Measurements from ENCODE around the gene PLCB1. TPM values are rescaled to one million over a fixed set of nuclear protein-coding genes. Genes with fewer than 3 reads are reported as not detected.

Gene PLCB1
- total RNA-seq, 1 experiment from 2014 or later, result 4.4 TPM

DNA sequence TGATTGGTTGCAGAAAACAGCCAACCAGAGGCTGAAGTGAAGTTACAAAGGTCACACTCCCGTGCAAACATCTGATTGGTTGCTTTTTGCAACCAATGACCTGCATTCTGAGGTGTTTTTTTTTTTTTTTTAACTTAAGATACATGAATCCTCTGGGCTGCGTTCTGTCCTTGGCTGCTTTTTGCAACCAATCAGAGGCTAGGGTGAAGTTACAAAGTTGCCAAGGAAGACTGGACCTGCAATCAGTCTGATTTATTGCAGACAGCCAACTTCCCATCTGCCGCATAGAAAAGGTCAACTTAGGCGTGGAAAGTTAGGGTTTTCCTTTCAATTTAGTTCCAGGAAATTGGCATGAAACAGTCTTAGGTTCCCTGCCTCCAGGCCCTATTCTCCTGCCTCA is 292.9 kb downstream of the PLCB1 start:
- no peak overlapping the region for H3K27ac ChIP-seq (ENCODE audit: low read length)
- no peak overlapping the region for H2AFZ ChIP-seq (ENCODE audit: low read length)
- ATAC-seq, result no peak
- no peak overlapping the region for H3K9ac ChIP-seq (ENCODE audit: low read length)
- TF ChIP-seq, protein P1, sequence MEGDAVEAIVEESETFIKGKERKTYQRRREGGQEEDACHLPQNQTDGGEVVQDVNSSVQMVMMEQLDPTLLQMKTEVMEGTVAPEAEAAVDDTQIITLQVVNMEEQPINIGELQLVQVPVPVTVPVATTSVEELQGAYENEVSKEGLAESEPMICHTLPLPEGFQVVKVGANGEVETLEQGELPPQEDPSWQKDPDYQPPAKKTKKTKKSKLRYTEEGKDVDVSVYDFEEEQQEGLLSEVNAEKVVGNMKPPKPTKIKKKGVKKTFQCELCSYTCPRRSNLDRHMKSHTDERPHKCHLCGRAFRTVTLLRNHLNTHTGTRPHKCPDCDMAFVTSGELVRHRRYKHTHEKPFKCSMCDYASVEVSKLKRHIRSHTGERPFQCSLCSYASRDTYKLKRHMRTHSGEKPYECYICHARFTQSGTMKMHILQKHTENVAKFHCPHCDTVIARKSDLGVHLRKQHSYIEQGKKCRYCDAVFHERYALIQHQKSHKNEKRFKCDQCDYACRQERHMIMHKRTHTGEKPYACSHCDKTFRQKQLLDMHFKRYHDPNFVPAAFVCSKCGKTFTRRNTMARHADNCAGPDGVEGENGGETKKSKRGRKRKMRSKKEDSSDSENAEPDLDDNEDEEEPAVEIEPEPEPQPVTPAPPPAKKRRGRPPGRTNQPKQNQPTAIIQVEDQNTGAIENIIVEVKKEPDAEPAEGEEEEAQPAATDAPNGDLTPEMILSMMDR (conservative IDR thresholded peaks at IDR 0.05; ENCODE audit: low read depth, low read length), result no peak
- TF ChIP-seq EZH2phosphoT487 (IDR thresholded peaks at IDR 0.05; ENCODE audit: borderline replicate concordance, low read length) (no peak), EZH2 (IDR thresholded peaks at IDR 0.05; ENCODE audit: low read length, unreplicated experiment) (no peak)
- CTCF ChIA-PET, result no interaction called here
- no peaks in the 10 kb centered on the region for H3K9me2 ChIP-seq (replicated peaks; ENCODE audit: low read length)
- peaks cover 4% of the 10 kb centered on the region; the same call in 1 of the 2 replicates for H3K27me3 ChIP-seq (ENCODE audit: low read length)
- H3K79me2 ChIP-seq (ENCODE audit: low read length), result no peaks in the 10 kb centered on the region
- H4K20me1 ChIP-seq (ENCODE audit: low read length), result no peaks in the 10 kb centered on the region
- no peaks in the 10 kb centered on the region for H3K4me1 ChIP-seq (ENCODE audit: insufficient read depth, low read length)
- no peaks in the 10 kb centered on the region for H3K36me3 ChIP-seq (ENCODE audit: low read depth, low read length)
- H3F3A ChIP-seq (ENCODE audit: low read length, unreplicated experiment), result no peaks in the 10 kb centered on the region
- no TSS peak for BruUV-seq (replicated peaks)
- H3K4me3 ChIP-seq (ENCODE audit: low read length), result no peak overlapping the region
- no peak overlapping the region for H3K4me2 ChIP-seq (ENCODE audit: low read length)
- no peak for DNase-seq
- intact Hi-C loops (cut with micrococcal nuclease), result no loop called here
- H3K9me3 ChIP-seq (ENCODE audit: low read length), result no peaks in the 10 kb centered on the region
- POLR2A ChIA-PET (ENCODE audit: unreplicated experiment), result no interaction called here

DNA sequence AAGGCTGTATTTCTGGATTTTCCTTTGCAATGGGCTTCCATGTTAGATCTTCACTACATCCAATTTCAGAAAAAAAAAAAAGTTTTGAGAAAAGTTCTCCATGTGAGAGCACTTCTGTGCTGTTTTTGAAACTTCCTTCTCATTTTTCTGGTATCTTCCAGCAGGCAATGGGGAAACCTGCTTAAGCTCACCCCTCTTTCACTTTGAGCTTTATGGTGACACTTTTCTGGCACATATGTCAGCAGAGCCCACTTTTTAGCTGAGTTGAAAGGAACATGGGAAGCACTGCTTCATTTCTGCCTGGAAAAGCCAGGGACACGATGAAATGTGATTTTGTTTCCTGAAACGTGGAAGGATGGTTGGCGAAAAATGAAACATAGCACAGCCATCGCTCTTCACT is 293.7 kb downstream of the PLCB1 start:
- no peak overlapping the region for H3K4me3 ChIP-seq (ENCODE audit: low read length)
- POLR2A ChIA-PET (ENCODE audit: unreplicated experiment), result no interaction called here
- BruUV-seq (replicated peaks), result no TSS peak
- no peaks in the 10 kb centered on the region for H3K9me3 ChIP-seq (ENCODE audit: low read length)
- H3K4me2 ChIP-seq (ENCODE audit: low read length), result no peak overlapping the region
- H3K4me1 ChIP-seq (ENCODE audit: insufficient read depth, low read length), result no peaks in the 10 kb centered on the region
- TF ChIP-seq, protein P1 (conservative IDR thresholded peaks at IDR 0.05; ENCODE audit: low read depth, low read length), result no peak
- TF ChIP-seq EZH2 (IDR thresholded peaks at IDR 0.05; ENCODE audit: low read length, unreplicated experiment) (no peak), EZH2phosphoT487 (IDR thresholded peaks at IDR 0.05; ENCODE audit: borderline replicate concordance, low read length) (no peak)
- H3F3A ChIP-seq (ENCODE audit: low read length, unreplicated experiment), result no peaks in the 10 kb centered on the region
- H2AFZ ChIP-seq (ENCODE audit: low read length), result no peak overlapping the region
- H3K79me2 ChIP-seq (ENCODE audit: low read length), result no peaks in the 10 kb centered on the region
- DNase-seq (no peak), ATAC-seq (no peak)
- no peaks in the 10 kb centered on the region for H3K36me3 ChIP-seq (ENCODE audit: low read depth, low read length)
- intact Hi-C loops (cut with micrococcal nuclease), result no loop called here
- peaks cover 4% of the 10 kb centered on the region; the same call in 1 of the 2 replicates for H3K27me3 ChIP-seq (ENCODE audit: low read length)
- H3K9me2 ChIP-seq (replicated peaks; ENCODE audit: low read length), result no peaks in the 10 kb centered on the region
- H3K9ac ChIP-seq (ENCODE audit: low read length), result no peak overlapping the region
- CTCF ChIA-PET, result no interaction called here
- H4K20me1 ChIP-seq (ENCODE audit: low read length), result no peaks in the 10 kb centered on the region
- H3K27ac ChIP-seq (ENCODE audit: low read length), result no peak overlapping the region

DNA sequence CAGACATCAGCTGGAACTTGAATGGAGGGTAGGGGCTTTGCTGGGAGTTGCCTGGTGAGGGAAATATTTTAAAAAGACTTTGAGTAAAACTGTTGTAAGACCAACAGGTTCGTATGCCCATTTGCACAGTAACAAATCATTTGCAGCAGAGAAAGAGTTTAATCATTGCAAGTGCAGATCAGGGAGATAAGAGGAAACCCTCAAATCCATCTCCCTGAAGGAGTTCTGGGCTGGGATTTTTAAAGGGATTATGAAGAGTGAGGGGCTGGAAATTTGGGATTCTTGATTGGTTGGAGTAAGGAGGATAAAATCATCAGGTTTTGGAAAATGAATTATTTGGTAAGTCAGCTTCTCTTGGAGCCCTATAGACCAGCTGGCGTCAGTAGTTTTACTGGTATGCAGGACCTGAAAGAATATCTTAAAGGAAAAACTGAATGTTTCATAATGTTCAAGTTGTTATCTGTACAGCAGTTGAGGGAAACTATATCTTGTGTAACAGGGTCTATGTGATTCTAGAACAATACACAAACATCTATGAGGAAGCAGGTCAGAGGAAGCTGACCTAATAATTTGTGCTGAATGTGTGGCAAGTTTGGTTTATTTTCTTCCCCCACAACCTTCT is 295.5 kb downstream of the PLCB1 start:
- Histone ChIP-seq H3K4me1 (ENCODE audit: insufficient read depth, low read length) (no peaks in the 10 kb centered on the region), H3K79me2 (ENCODE audit: low read length) (no peaks in the 10 kb centered on the region), H2AFZ (ENCODE audit: low read length) (no peak overlapping the region), H3K27ac (ENCODE audit: low read length) (no peak overlapping the region), H3K4me2 (ENCODE audit: low read length) (no peak overlapping the region), H3F3A (ENCODE audit: low read length, unreplicated experiment) (no peaks in the 10 kb centered on the region), H4K20me1 (ENCODE audit: low read length) (no peaks in the 10 kb centered on the region), H3K9ac (ENCODE audit: low read length) (no peak overlapping the region), H3K4me3 (ENCODE audit: low read length) (no peak overlapping the region), H3K27me3 (ENCODE audit: low read length) (peaks cover 12% of the 10 kb centered on the region), H3K36me3 (ENCODE audit: low read depth, low read length) (no peaks in the 10 kb centered on the region), H3K9me2 (replicated peaks; ENCODE audit: low read length) (no peaks in the 10 kb centered on the region), H3K9me3 (ENCODE audit: low read length) (no peaks in the 10 kb centered on the region)
- intact Hi-C loops (cut with micrococcal nuclease), result no loop called here
- no peak for ATAC-seq
- CTCF ChIA-PET, result no interaction called here
- POLR2A ChIA-PET (ENCODE audit: unreplicated experiment), result no interaction called here
- TF ChIP-seq EZH2 (IDR thresholded peaks at IDR 0.05; ENCODE audit: low read length, unreplicated experiment) (no peak), EZH2phosphoT487 (IDR thresholded peaks at IDR 0.05; ENCODE audit: borderline replicate concordance, low read length) (no peak)
- TF ChIP-seq, protein P1 (conservative IDR thresholded peaks at IDR 0.05; ENCODE audit: low read depth, low read length), result no peak
- no peak for DNase-seq
- BruUV-seq (replicated peaks), result no TSS peak

Measured in PC-3 (cell line).